ENCODE results near the gene ZNF22.

DNA sequence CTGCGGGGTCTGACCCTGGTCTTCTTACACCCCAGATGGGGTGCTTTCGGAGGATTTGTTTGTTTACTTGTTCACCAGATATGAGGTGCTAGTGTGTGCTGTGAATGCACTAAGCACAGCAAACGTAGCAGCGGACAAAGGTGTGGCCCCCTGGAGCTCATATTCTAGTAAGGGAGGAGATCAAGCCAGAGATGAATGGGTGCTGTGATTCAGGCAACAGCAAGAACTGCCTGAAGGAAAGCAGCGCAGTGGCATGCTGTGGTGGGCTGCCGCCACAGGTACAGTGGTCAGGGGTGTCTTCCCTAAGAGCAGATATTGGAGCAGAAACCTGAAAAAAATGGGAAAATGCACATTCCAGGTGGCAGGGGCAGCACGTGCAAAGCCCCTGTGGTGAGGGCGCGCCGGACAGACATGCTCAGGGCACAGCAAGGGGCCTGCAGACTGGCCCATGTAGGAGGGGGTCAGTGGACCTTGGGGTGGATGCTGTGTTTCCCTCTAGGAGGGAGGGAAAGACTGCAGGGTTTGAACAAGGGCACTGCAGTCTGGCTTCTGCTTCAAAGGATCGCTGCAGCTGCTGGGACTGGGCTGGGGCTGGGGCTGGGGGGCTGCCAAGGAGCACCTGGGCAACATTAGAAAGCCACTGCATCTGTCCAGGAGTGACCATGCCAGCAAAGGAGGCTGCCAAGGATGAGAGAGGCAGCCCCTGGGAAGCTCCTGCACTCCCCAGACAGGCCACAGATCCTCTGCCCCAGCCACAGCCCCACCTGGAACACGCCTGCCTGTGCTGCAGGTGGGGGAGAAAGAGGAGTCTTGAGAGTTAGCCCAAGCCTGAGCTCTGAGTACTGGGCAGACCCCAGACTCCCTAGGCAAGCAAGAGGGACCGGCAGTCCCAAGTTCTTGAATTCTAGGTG is 21.2 kb upstream of the ZNF22 start:
- TF ChIP-seq, protein P1, sequence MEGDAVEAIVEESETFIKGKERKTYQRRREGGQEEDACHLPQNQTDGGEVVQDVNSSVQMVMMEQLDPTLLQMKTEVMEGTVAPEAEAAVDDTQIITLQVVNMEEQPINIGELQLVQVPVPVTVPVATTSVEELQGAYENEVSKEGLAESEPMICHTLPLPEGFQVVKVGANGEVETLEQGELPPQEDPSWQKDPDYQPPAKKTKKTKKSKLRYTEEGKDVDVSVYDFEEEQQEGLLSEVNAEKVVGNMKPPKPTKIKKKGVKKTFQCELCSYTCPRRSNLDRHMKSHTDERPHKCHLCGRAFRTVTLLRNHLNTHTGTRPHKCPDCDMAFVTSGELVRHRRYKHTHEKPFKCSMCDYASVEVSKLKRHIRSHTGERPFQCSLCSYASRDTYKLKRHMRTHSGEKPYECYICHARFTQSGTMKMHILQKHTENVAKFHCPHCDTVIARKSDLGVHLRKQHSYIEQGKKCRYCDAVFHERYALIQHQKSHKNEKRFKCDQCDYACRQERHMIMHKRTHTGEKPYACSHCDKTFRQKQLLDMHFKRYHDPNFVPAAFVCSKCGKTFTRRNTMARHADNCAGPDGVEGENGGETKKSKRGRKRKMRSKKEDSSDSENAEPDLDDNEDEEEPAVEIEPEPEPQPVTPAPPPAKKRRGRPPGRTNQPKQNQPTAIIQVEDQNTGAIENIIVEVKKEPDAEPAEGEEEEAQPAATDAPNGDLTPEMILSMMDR (IDR thresholded peaks at IDR 0.05): no peak
- TF ChIP-seq EP300 (IDR thresholded peaks at IDR 0.05): no peak
